ENCODE measurements around the gene JAK1.
A peak's percentile ranks its signal among the peaks of the same experiment; 100 is the strongest.

JAK1 gene

GRCh38 chr1:64917907-64918306 lies 48.4 kb downstream of the JAK1 start:
- no peak for DNase-seq

- DNase-seq, result no peak
Observed at GRCh38 chr1:64917328-64917861, 49.0 kb downstream of the JAK1 start.

GRCh38 chr1:64915381-64916274 lies 50.7 kb downstream of the JAK1 start:
- DNase-seq, result no peak

GRCh38 chr1:64913361-64914015 lies 52.9 kb downstream of the JAK1 start:
- DNase-seq, result no peak

GRCh38 chr1:64912191-64912590 lies 54.2 kb downstream of the JAK1 start:
- DNase-seq, result no peak

GRCh38 chr1:64911326-64911725 lies 55.0 kb downstream of the JAK1 start:
- DNase-seq, result no peak

GRCh38 chr1:64909031-64909430 lies 57.3 kb downstream of the JAK1 start:
- DNase-seq, result no peak

GRCh38 chr1:64908575-64908974 lies 57.8 kb downstream of the JAK1 start:
- no peak for DNase-seq

GRCh38 chr1:64906447-64906846 lies 59.9 kb downstream of the JAK1 start:
- DNase-seq, result no peak

GRCh38 chr1:64903593-64903992 lies 62.8 kb downstream of the JAK1 start:
- no peak for DNase-seq

GRCh38 chr1:64901663-64902062 lies 64.7 kb downstream of the JAK1 start:
- DNase-seq, result no peak

GRCh38 chr1:64900916-64901315 lies 65.4 kb downstream of the JAK1 start:
- DNase-seq, result no peak

- DNase-seq, result peak; percentile 21
Observed at GRCh38 chr1:64898107-64898861, 68.1 kb downstream of the JAK1 start.

GRCh38 chr1:64896551-64896950 lies 69.8 kb downstream of the JAK1 start:
- DNase-seq, result no peak

GRCh38 chr1:64895500-64895899 lies 70.8 kb downstream of the JAK1 start:
- DNase-seq, result no peak

- DNase-seq, result no peak
Observed at GRCh38 chr1:64894438-64895196, 71.7 kb downstream of the JAK1 start.

- no peak for DNase-seq
Observed at GRCh38 chr1:64893921-64894320, 72.4 kb downstream of the JAK1 start.

- DNase-seq, result no peak
Observed at GRCh38 chr1:64892576-64893573, 73.5 kb downstream of the JAK1 start.

GRCh38 chr1:64891448-64891825 lies 74.9 kb downstream of the JAK1 start:
- DNase-seq, result no peak

- DNase-seq, result no peak
Observed at GRCh38 chr1:64890699-64891447, 75.5 kb downstream of the JAK1 start.

Data from activated gamma-delta T cell treated with Interleukin-2 at 50 U/mL for 16 hours (primary cell).